ENCODE data around the gene WDR13.

Gene WDR13

DNA sequence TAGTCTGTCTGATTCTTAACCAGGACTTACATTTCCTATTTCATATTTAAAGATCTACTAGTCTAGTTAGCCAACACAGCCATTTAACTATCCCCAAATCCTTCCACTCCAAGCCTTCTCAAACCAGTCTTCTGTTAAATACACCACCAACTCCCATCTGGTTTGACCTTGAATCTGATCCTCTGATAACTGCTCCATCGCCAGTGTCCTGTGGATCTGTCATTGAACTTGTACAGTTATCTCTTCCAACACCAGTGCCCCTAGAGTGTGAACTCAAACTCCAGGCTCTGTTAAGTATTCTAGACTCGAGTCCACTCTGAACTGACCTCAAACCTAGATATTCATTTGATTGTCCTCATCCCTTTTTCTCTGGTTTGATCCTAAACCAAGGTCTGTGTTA is 14.4 kb downstream of the WDR13 start:
- no peak for FAIRE-seq

DNA sequence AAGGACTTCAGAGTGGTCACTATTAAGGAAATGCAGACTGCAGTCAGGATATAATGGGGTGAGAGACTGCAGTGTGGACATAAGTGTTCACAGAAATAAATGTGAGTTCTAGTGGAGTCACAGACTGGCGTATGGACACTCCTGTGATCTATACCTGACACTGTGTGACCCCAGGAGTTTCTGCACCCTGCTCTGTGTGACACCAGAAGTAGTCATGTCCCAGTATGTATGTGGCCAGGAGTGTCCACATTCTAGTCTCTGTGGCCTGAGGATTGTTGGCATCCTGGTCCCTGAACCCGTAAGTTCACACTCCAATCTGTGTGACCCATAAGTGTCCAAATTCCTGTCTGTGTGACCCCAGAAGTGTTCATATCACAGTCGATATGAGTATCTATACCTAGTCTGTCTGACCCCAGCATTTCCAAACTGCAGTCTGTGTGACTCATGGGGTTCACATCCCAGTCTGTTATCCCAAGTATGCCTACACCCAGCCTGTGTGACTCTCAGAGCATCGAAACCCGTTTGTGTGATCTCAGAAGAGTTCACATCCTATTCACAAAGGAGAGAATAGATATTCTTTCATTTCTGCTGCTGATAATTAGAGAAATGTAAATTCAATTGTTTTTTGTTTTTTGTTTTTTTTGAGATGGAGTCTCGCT is 16.3 kb downstream of the WDR13 start:
- DNase-seq (ENCODE audit: insufficient read length, low spot score): no peak
- no peak for FAIRE-seq
- TF ChIP-seq SPI1 (IDR thresholded peaks at IDR 0.05; ENCODE audit: low read depth, low read length): no peak
- no peak for TF ChIP-seq POLR2AphosphoS5 (IDR thresholded peaks at IDR 0.05; ENCODE audit: low read depth, low read length)
- no peak for TF ChIP-seq PAX5 (IDR thresholded peaks at IDR 0.05; ENCODE audit: insufficient read depth, low read length, severe bottlenecking)
- no peak for TF ChIP-seq TAF1 (IDR thresholded peaks at IDR 0.05; ENCODE audit: low read depth, low read length)
- no peak for TF ChIP-seq POU2F2 (IDR thresholded peaks at IDR 0.05; ENCODE audit: low read depth, low read length)
- no peak for TF ChIP-seq POLR2A (IDR thresholded peaks at IDR 0.05; ENCODE audit: low read depth, low read length)

More for the DNA sequence above, 14.4 kb downstream of the WDR13 start:
- no peak for TF ChIP-seq POLR2A (IDR thresholded peaks at IDR 0.05; ENCODE audit: low read depth, low read length)
- no peak for TF ChIP-seq PAX5 (IDR thresholded peaks at IDR 0.05; ENCODE audit: insufficient read depth, low read length, severe bottlenecking)
- no peak for TF ChIP-seq TAF1 (IDR thresholded peaks at IDR 0.05; ENCODE audit: low read depth, low read length)
- TF ChIP-seq POLR2AphosphoS5 (IDR thresholded peaks at IDR 0.05; ENCODE audit: low read depth, low read length): no peak
- no peak for TF ChIP-seq POU2F2 (IDR thresholded peaks at IDR 0.05; ENCODE audit: low read depth, low read length)
- no peak for TF ChIP-seq SPI1 (IDR thresholded peaks at IDR 0.05; ENCODE audit: low read depth, low read length)
- no peak for DNase-seq (ENCODE audit: insufficient read length, low spot score)

DNA sequence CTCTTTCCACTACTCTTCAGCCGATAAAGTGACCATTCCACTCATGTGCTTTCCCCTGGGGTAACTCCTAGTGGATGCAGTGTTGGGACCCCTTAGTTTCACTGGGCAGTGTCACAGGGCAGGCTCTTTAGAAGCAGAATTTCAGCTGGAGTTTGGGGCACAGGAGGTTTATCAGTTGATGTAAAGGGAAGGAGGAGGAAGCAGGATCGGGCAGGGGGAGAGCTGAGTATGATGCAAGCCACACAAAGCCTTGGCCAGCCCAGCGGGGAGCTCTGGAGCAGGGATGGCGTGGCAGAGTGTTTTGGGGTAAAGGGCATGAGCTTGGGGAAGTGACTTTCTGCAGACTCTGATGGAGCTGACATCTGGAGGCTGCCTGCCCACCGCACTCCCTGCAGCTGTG is 19.3 kb downstream of the WDR13 start:
- TF ChIP-seq TAF1 (IDR thresholded peaks at IDR 0.05; ENCODE audit: low read depth, low read length): no peak
- no peak for TF ChIP-seq PAX5 (IDR thresholded peaks at IDR 0.05; ENCODE audit: insufficient read depth, low read length, severe bottlenecking)
- no peak for TF ChIP-seq SPI1 (IDR thresholded peaks at IDR 0.05; ENCODE audit: low read depth, low read length)
- no peak for TF ChIP-seq POU2F2 (IDR thresholded peaks at IDR 0.05; ENCODE audit: low read depth, low read length)
- TF ChIP-seq POLR2A (IDR thresholded peaks at IDR 0.05; ENCODE audit: low read depth, low read length): no peak
- TF ChIP-seq POLR2AphosphoS5 (IDR thresholded peaks at IDR 0.05; ENCODE audit: low read depth, low read length): no peak
- DNase-seq (ENCODE audit: insufficient read length, low spot score) (no peak), FAIRE-seq (no peak)

DNA sequence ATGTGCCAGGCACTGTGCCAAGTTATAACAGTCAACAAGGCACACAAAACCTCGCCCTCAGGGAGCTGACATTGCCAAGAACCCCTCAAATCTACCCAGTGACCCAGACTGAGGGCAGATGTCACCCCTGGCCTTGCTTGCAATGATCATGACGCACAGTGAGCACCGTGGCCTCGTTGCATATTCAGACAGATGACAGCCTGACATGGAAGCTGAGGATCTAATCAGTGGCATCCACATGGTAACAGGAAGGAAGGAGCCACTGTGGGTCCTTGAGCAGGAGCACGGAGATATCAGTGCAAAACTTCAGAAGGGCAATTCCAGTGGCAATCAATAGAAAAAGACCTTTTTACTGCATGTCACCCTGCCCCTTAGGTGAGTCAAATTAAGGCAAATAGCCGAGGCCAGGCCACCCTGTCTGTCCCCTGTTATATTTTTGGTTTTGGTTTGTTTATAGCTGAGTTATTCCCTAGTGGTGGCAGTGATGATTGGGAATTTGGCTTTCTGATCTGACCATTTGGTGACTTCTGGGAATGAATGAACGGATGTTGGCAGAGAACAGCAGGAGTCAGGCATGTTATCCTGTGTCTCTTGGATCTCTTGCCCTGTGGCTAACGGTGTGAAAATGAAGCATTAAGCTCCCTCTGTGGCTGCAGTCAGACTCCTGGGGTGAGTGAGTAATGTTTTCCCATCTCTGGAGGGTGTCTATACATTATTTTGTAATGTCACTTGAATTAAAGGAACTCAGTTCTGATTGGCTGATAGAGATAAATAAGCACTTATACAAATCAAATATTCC is 20.4 kb downstream of the WDR13 start:
- DNase-seq (ENCODE audit: insufficient read length, low spot score) (no peak), FAIRE-seq (no peak)
- TF ChIP-seq PAX5 (IDR thresholded peaks at IDR 0.05; ENCODE audit: insufficient read depth, low read length, severe bottlenecking): no peak
- TF ChIP-seq SPI1 (IDR thresholded peaks at IDR 0.05; ENCODE audit: low read depth, low read length): no peak
- no peak for TF ChIP-seq TAF1 (IDR thresholded peaks at IDR 0.05; ENCODE audit: low read depth, low read length)
- TF ChIP-seq POU2F2 (IDR thresholded peaks at IDR 0.05; ENCODE audit: low read depth, low read length): no peak
- TF ChIP-seq POLR2A (IDR thresholded peaks at IDR 0.05; ENCODE audit: low read depth, low read length): no peak
- TF ChIP-seq POLR2AphosphoS5 (IDR thresholded peaks at IDR 0.05; ENCODE audit: low read depth, low read length): no peak

DNA sequence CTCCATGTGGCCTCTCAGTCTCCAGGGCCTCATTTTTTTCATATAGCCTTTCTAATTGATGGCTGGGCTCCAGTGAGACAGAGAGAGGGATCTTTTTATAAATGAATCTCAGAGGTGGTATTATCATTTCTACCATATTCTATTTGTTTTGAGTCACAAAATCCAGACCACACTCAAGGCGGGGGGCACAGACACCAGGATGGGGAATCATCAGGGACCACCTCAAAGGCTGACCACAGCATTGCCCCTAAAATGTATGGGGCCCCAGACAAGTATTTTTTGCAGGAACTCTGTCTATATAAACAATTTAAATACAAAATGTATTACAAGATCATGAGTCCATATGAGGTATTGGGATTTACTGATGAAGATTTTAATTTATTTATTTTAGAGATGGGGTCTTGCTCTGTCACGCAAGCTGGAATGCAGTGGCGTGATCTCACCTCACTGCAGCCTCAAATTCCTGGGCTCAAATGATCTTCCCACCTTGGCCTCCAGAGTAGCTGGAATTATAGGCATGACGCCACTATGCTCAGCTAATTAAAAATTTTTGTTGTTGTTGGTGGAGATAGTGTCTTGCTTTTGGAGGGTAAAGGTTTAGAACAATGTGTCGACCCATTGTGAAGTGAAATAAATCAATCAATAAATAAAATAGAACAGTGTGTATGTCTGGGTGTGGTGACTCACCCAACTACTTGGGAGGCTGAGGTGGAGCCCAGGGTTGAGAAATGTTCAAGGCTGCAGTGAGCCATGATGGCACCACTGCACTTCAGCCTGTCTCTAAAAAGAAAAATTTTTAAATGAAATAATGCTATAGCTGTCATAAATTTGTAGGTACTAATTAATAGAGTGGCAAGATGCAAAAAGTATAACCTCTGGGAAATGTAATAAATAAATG is 29.4 kb downstream of the WDR13 start:
- TF ChIP-seq SPI1 (IDR thresholded peaks at IDR 0.05; ENCODE audit: low read depth, low read length) (no peak), POU2F2 (IDR thresholded peaks at IDR 0.05; ENCODE audit: low read depth, low read length) (no peak)
- DNase-seq (ENCODE audit: insufficient read length, low spot score) (no peak), FAIRE-seq (no peak)

DNA sequence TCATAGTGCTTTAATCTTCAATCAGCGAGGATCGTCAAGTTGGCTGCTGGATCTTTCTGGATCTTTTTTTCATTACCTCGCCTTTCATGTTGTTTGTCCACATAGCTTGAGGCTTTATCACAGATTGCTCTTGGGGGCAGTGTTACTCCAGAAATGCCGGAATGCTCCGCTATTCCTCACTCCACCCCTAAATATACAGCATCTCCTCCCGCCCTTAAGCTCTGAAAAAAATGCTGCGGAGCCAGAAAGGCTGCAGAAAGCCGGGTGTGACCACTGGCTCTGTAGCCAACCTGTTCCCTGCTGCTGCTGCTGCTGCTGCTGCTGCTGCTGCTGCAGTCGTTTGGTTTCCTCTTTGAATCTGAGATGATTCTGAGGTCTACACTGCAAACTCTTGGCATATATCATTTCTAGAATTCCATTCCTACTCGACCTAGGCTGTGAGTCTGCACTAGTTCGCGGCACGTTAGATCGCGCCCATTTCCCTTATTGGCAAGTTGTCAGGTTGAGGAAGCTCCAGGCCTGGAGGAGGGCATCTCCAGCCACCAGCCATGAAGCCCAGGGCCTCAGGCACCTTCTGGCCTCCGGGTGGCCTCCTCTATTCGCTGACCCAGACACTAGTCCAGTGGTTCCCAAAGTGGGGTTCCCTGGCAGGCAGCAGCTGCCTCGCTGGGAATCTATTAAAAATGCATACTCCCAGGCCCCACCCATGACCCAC is 34.2 kb downstream of the WDR13 start:
- DNase-seq (ENCODE audit: insufficient read length, low spot score) (peak; percentile 47), FAIRE-seq (peak; percentile 92)
- TF ChIP-seq PAX5 (IDR thresholded peaks at IDR 0.05; ENCODE audit: insufficient read depth, low read length, severe bottlenecking) (no peak), TAF1 (IDR thresholded peaks at IDR 0.05; ENCODE audit: low read depth, low read length) (no peak), POLR2AphosphoS5 (IDR thresholded peaks at IDR 0.05; ENCODE audit: low read depth, low read length) (no peak), SPI1 (IDR thresholded peaks at IDR 0.05; ENCODE audit: low read depth, low read length) (no peak), POU2F2 (IDR thresholded peaks at IDR 0.05; ENCODE audit: low read depth, low read length) (0 out of 2 replicates have a peak, but pooled peaks have one; percentile 35), POLR2A (IDR thresholded peaks at IDR 0.05; ENCODE audit: low read depth, low read length) (no peak)

DNA sequence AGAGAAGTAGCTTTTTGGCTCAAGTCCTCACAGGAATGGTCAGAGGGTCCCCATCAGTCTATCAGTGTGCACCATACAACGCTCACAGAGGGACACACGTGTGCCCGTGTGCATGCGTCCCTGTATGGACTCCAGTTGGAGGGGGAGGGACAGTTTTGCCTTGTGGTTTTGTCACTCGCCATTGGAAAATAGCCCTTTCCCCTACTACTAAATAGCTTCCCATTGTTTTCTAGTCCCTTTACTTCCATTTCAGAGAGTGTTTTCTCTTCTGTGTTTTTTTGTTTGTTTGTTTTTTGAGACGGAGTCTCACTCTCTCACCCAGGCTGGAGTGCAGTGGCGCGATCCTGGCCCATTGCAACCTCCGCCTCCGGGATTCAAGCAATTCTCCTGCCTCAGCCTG is 34.9 kb downstream of the WDR13 start:
- DNase-seq (ENCODE audit: insufficient read length, low spot score) (no peak), FAIRE-seq (no peak)
- TF ChIP-seq SPI1 (IDR thresholded peaks at IDR 0.05; ENCODE audit: low read depth, low read length): no peak
- no peak for TF ChIP-seq POLR2AphosphoS5 (IDR thresholded peaks at IDR 0.05; ENCODE audit: low read depth, low read length)

DNA sequence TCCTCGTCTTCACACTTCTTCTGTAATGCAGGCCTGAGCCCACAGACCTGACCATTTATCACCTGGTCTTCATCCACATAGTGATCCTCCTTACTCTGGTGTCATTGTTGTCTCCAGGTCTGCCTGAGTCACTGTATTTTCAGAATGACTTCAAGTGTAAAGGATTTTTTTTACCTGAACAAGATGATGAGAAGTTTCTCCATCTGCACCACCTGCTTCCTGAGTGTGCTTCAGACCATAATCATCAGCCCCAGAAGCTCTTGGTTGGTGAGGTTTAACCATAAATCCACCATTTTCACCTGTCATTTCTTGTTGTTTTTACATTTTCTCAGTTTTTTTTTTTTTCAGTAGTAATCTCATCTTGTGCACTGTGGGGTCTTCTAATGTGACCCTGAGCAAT is 39.0 kb downstream of the WDR13 start:
- FAIRE-seq (no peak), DNase-seq (ENCODE audit: insufficient read length, low spot score) (no peak)
- no peak for TF ChIP-seq POLR2A (IDR thresholded peaks at IDR 0.05; ENCODE audit: low read depth, low read length)
- no peak for TF ChIP-seq PAX5 (IDR thresholded peaks at IDR 0.05; ENCODE audit: insufficient read depth, low read length, severe bottlenecking)
- no peak for TF ChIP-seq TAF1 (IDR thresholded peaks at IDR 0.05; ENCODE audit: low read depth, low read length)
- TF ChIP-seq POU2F2 (IDR thresholded peaks at IDR 0.05; ENCODE audit: low read depth, low read length): no peak
- no peak for TF ChIP-seq SPI1 (IDR thresholded peaks at IDR 0.05; ENCODE audit: low read depth, low read length)
- no peak for TF ChIP-seq POLR2AphosphoS5 (IDR thresholded peaks at IDR 0.05; ENCODE audit: low read depth, low read length)

DNA sequence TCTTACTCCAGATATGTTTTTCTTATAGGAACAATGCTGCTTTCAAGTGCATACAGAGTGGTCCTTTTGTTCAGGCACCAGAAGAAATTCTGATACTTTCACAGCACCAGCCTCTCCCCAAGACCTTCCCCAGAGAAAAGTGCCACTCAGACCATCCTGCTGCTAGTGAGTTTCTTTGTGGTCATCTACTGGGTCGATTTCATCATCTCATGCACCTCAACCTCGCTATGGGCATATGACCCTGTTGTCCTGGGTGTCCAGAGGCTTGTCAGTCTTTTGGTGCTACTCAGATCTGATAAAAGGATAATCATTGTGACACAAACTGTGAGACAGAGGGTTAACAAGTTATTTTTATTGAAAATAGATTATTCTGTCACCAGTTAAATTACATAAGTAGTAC is 39.5 kb downstream of the WDR13 start:
- TF ChIP-seq PAX5 (IDR thresholded peaks at IDR 0.05; ENCODE audit: insufficient read depth, low read length, severe bottlenecking) (no peak), SPI1 (IDR thresholded peaks at IDR 0.05; ENCODE audit: low read depth, low read length) (no peak), POU2F2 (IDR thresholded peaks at IDR 0.05; ENCODE audit: low read depth, low read length) (no peak), POLR2A (IDR thresholded peaks at IDR 0.05; ENCODE audit: low read depth, low read length) (no peak), TAF1 (IDR thresholded peaks at IDR 0.05; ENCODE audit: low read depth, low read length) (no peak), POLR2AphosphoS5 (IDR thresholded peaks at IDR 0.05; ENCODE audit: low read depth, low read length) (no peak)
- DNase-seq (ENCODE audit: insufficient read length, low spot score): no peak
- FAIRE-seq: no peak
